ENCODE results near the gene LIN7C. TPM values are rescaled to one million over a fixed set of nuclear protein-coding genes. Genes with fewer than 3 reads are reported as not detected.

The LIN7C gene
- polyA plus RNA-seq, 1 donor (not counting 4 experiments of a cell fraction or from before 2014, with no cell fraction given) = 23.0 TPM

GRCh38 chr11:27507557-27508322, 1.2 kb upstream of the LIN7C start:
- peak overlapping the region; percentile 91 for H3K27ac ChIP-seq (ENCODE audit: control insufficient read depth, insufficient read depth, low read length)
- H3K27me3 ChIP-seq (ENCODE audit: control insufficient read depth, extremely low read depth, insufficient read depth, low read length) = no peaks in the 10 kb centered on the region
- dilution Hi-C loops (cut with MboI; ENCODE audit: extremely low pct_ligation_motif_present, low sequenced_read_pairs) = no loop called here
- H3K79me2 ChIP-seq (ENCODE audit: control insufficient read depth, insufficient read depth, low read length) = peaks cover 46% of the 10 kb centered on the region
- H3K9ac ChIP-seq (ENCODE audit: control insufficient read depth, extremely low read depth, insufficient read depth, low read length) = peak overlapping the region; percentile 98
- peaks cover 17% of the 10 kb centered on the region for H3K4me1 ChIP-seq (ENCODE audit: control insufficient read depth, extremely low read depth, insufficient read depth, low read length)
- no peak for TF ChIP-seq EZH2 (IDR thresholded peaks at IDR 0.05; ENCODE audit: low read length)
- TF ChIP-seq CTCF (optimal IDR thresholded peaks at IDR 0.05 in 1 of 3, IDR thresholded peaks at IDR 0.05 in 1 of 3, conservative IDR thresholded peaks at IDR 0.05 in 1 of 3; ENCODE audit: extremely low read depth in 1 of 3, insufficient read depth in 2 of 3, low read length in 3 of 3) = no peak
- FAIRE-seq (no peak), DNase-seq (ENCODE audit: low read depth, low spot score) (no peak)
- H4K20me1 ChIP-seq (ENCODE audit: control insufficient read depth, extremely low read depth, insufficient read depth, low read length) = no peaks in the 10 kb centered on the region
- H3K4me2 ChIP-seq (ENCODE audit: control insufficient read depth, extremely low read depth, insufficient read depth, low read depth, low read length) = peak overlapping the region; percentile 96
- no peaks in the 10 kb centered on the region for H3K9me1 ChIP-seq (ENCODE audit: control insufficient read depth, extremely low read depth, insufficient read depth, low read length)
- peak overlapping the region; percentile 94 to 100 (median 99) for H3K4me3 ChIP-seq (ENCODE audit: control insufficient read depth in 2 of 3, extremely low read depth in 1 of 3, insufficient read depth in 2 of 3, low read depth in 1 of 3, low read length in 3 of 3)
- H2AFZ ChIP-seq (ENCODE audit: control insufficient read depth, low read length) = peak overlapping the region; percentile 46
- H3K9me3 ChIP-seq (ENCODE audit: control insufficient read depth, low read depth, low read length) = no peaks in the 10 kb centered on the region
- H3K36me3 ChIP-seq (ENCODE audit: control insufficient read depth in 2 of 2, extremely low read depth in 1 of 2, insufficient read depth in 2 of 2, low read length in 2 of 2) = peaks cover 0 to 3% of the 10 kb centered on the region in 2 experiments

- peak overlapping the region; percentile 100 for H2AFZ ChIP-seq (ENCODE audit: control insufficient read depth, low read length)
- dilution Hi-C loops (cut with MboI; ENCODE audit: extremely low pct_ligation_motif_present, low sequenced_read_pairs) = no loop called here
Measured at GRCh38 chr11:27505781-27506180, 788 bp downstream of the LIN7C start.

More at GRCh38 chr11:27505781-27506180, 788 bp downstream of the LIN7C start:
- peaks cover 2 to 9% of the 10 kb centered on the region in 2 experiments for H3K36me3 ChIP-seq (ENCODE audit: control insufficient read depth in 2 of 2, extremely low read depth in 1 of 2, insufficient read depth in 2 of 2, low read length in 2 of 2)
- no peak for FAIRE-seq
- no peaks in the 10 kb centered on the region for H4K20me1 ChIP-seq (ENCODE audit: control insufficient read depth, extremely low read depth, insufficient read depth, low read length)
- no peaks in the 10 kb centered on the region for H3K9me1 ChIP-seq (ENCODE audit: control insufficient read depth, extremely low read depth, insufficient read depth, low read length)
- H3K9ac ChIP-seq (ENCODE audit: control insufficient read depth, extremely low read depth, insufficient read depth, low read length) = peak overlapping the region; percentile 98
- peak overlapping the region; percentile 97 for H3K4me2 ChIP-seq (ENCODE audit: control insufficient read depth, extremely low read depth, insufficient read depth, low read depth, low read length)
- TF ChIP-seq CTCF (optimal IDR thresholded peaks at IDR 0.05 in 1 of 3, IDR thresholded peaks at IDR 0.05 in 1 of 3, conservative IDR thresholded peaks at IDR 0.05 in 1 of 3; ENCODE audit: extremely low read depth in 1 of 3, insufficient read depth in 2 of 3, low read length in 3 of 3) (no peak), EZH2 (IDR thresholded peaks at IDR 0.05; ENCODE audit: low read length) (no peak)
- no peak for DNase-seq (ENCODE audit: low read depth, low spot score)
- peaks cover 17% of the 10 kb centered on the region for H3K4me1 ChIP-seq (ENCODE audit: control insufficient read depth, extremely low read depth, insufficient read depth, low read length)
- H3K79me2 ChIP-seq (ENCODE audit: control insufficient read depth, insufficient read depth, low read length) = peaks cover 57% of the 10 kb centered on the region
- no peaks in the 10 kb centered on the region for H3K27me3 ChIP-seq (ENCODE audit: control insufficient read depth, extremely low read depth, insufficient read depth, low read length)
- peak overlapping the region; percentile 94 to 100 (median 99) for H3K4me3 ChIP-seq (ENCODE audit: control insufficient read depth in 2 of 3, extremely low read depth in 1 of 3, insufficient read depth in 2 of 3, low read depth in 1 of 3, low read length in 3 of 3)
- peak overlapping the region; percentile 91 for H3K27ac ChIP-seq (ENCODE audit: control insufficient read depth, insufficient read depth, low read length)
- no peaks in the 10 kb centered on the region for H3K9me3 ChIP-seq (ENCODE audit: control insufficient read depth, low read depth, low read length)

Measured in keratinocyte (primary cell).